B cell (primary cell): ENCODE results near the gene APBA3. TPM values are rescaled to one million over a fixed set of nuclear protein-coding genes. Genes with fewer than 3 reads are reported as not detected.
A peak's percentile ranks its signal among the peaks of the same experiment; 100 is the strongest.

Experiments
- ATAC-seq: fragments of 200-7000 bp; cut with Tn5 transposase; one replicate; pipeline ENCODE4 v1.10.0; 2021; ENCODE audit warnings: low read depth, mild to moderate bottlenecking, moderate number of reproducible peaks, moderate library complexity
- CTCF ChIA-PET: fragments of 350-600 bp; sonication (Branson Sonifier 250); formaldehyde crosslinking; loops from one replicate; lab custom pipeline; 2021; ENCODE audit warnings: antibody characterized with exemption, inconsistent platforms; lab: Charles Lee
- POLR2A ChIA-PET: fragments of 350-600 bp; sonication (Branson Sonifier 250); formaldehyde crosslinking; loops from one replicate; lab custom pipeline; 2021; ENCODE audit warnings: antibody characterized with exemption; lab: Charles Lee
- DNase-seq: peaks from one replicate; pipeline ENCODE4 v3.0.0; 2013
- H2AFZ ChIP-seq: 2 replicates; pipeline ENCODE4 v1.6.1; 2012; ENCODE audit warnings: mild to moderate bottlenecking, low read depth, low read length; ENCODE audit not compliant: insufficient read depth, poor library complexity, severe bottlenecking
- H3K27ac ChIP-seq, 2 donors: 1 replicate in 1 of 2; 2 replicates in 1 of 2; pipeline ENCODE4 v1.5.1; 2012 to 2013; ENCODE audit warnings: low read length in 2 of 2, mild to moderate bottlenecking in 2 of 2, moderate library complexity in 1 of 2
- H3K27me3 ChIP-seq, 4 experiments: fragments of 200-600 bp in 1 of 4; sonication (generic) in 1 of 4; replicated peaks in 1 of 4; 1 replicate in 2 of 4; 2 replicates in 2 of 4; pipeline versions ENCODE4 v1.6.1 to v1.7.0; 2013 to 2016; ENCODE audit warnings: low read length in 3 of 4, mild to moderate bottlenecking in 2 of 4, mixed read lengths in 1 of 4, moderate library complexity in 1 of 4; ENCODE audit not compliant: insufficient read depth in 4 of 4, control insufficient read depth in 3 of 4; ENCODE audit errors: control extremely low read depth in 1 of 4
- H3K36me3 ChIP-seq, 2 experiments: replicated peaks in 1 of 2; 1 replicate in 1 of 2; 2 replicates in 1 of 2; pipeline versions ENCODE4 v1.6.1 to v1.7.1; 2013; ENCODE audit warnings: low read length in 1 of 2; ENCODE audit not compliant: insufficient read depth in 2 of 2, control insufficient read depth in 1 of 2; ENCODE audit errors: control extremely low read depth in 1 of 2, extremely low read depth in 1 of 2
- H3K4me1 ChIP-seq, 2 donors: fragments of 200-600 bp in 1 of 2; sonication (generic) in 1 of 2; 1 replicate in 1 of 2; 2 replicates in 1 of 2; pipeline versions ENCODE4 v1.5.1 to v1.6.1; 2013 to 2017; ENCODE audit warnings: low read length in 2 of 2; ENCODE audit not compliant: control insufficient read depth in 2 of 2, insufficient read depth in 2 of 2
- H3K4me2 ChIP-seq: replicated peaks from 2 replicates; pipeline ENCODE3; 2012; ENCODE audit warnings: mild to moderate bottlenecking, low read depth, low read length; ENCODE audit not compliant: poor library complexity, severe bottlenecking
- H3K4me3 ChIP-seq, 5 experiments: fragments of 200-600 bp in 1 of 5; sonication (generic) in 1 of 5; 1 replicate in 3 of 5; 2 replicates in 2 of 5; pipeline versions ENCODE4 v1.5.1 to v1.7.0; 2011 to 2016; ENCODE audit warnings: low read length in 4 of 5, mild to moderate bottlenecking in 4 of 5, low read depth in 2 of 5, control low read depth in 1 of 5, moderate library complexity in 1 of 5; ENCODE audit not compliant: insufficient read depth in 1 of 5; ENCODE audit errors: control extremely low read depth in 1 of 5, extremely low read depth in 1 of 5
- H3K79me2 ChIP-seq: fragments of 200-600 bp; sonication (generic); one replicate; pipeline ENCODE4 v1.6.0; 2016; ENCODE audit warnings: low read length; ENCODE audit not compliant: control insufficient read depth, insufficient read depth
- H3K9ac ChIP-seq: fragments of 200-600 bp; sonication (generic); 2 replicates; pipeline ENCODE4 v1.6.1; 2017; ENCODE audit warnings: mild to moderate bottlenecking, low read length, moderate library complexity
- H3K9me3 ChIP-seq, 3 donors: one replicate each; pipeline versions ENCODE4 v1.6.1 to v1.7.1; 2013; ENCODE audit warnings: low read length in 2 of 3; ENCODE audit not compliant: control insufficient read depth in 2 of 3, insufficient read depth in 1 of 3; ENCODE audit errors: control extremely low read depth in 1 of 3
- H4K20me1 ChIP-seq: 2 replicates; pipeline ENCODE4 v1.6.0; 2012; ENCODE audit warnings: mild to moderate bottlenecking, low read length; ENCODE audit not compliant: insufficient read depth, control insufficient read depth, poor library complexity, severe bottlenecking
- H3K27ac Mint-ChIP-seq: one replicate; pipeline ENCODE4 v1.8.0; 2021; ENCODE audit warnings: mixed read lengths
- H3K27me3 Mint-ChIP-seq: one replicate; pipeline ENCODE4 v1.8.0; 2021; ENCODE audit warnings: mixed read lengths
- H3K4me1 Mint-ChIP-seq: one replicate; pipeline ENCODE4 v1.8.0; 2021; ENCODE audit warnings: mixed read lengths
- H3K4me3 Mint-ChIP-seq: one replicate; pipeline ENCODE4 v1.8.0; 2021; ENCODE audit warnings: mixed read lengths
- H3K9me3 Mint-ChIP-seq: one replicate; pipeline ENCODE4 v1.8.0; 2022; ENCODE audit warnings: mixed read lengths; ENCODE audit not compliant: insufficient read depth
- CTCF ChIP-seq: fragments of 200-600 bp; IDR thresholded peaks from one replicate; pipeline ENCODE4 v1.8.0; 2022; ENCODE audit warnings: antibody characterized with exemption, mild to moderate bottlenecking
- EZH2 ChIP-seq: IDR thresholded peaks from 2 replicates; pipeline ENCODE4 v1.6.1; 2012; ENCODE audit warnings: borderline replicate concordance, low read depth, mild to moderate bottlenecking, moderate library complexity, low read length; ENCODE audit not compliant: insufficient read depth, poor library complexity, severe bottlenecking
- WGBS: methylation state at CpG from one replicate; pipeline ENCODE4 v1.1.5; 2013; ENCODE audit warnings: missing lambda C conversion rate; ENCODE audit not compliant: insufficient coverage; 5-methylcytosine and 5-hydroxymethylcytosine counted together
- intact Hi-C: fragments of 100-400 bp; cut with micrococcal nuclease; formaldehyde crosslinking; loops from one replicate; pipeline ENCODE4 v1.10.0; 2022
- polyA plus RNA-seq: library from polyadenylated mRNA; depleted of rRNA; stranded (reverse); fragments of >200 nt; gene quantifications from 2 replicates; pipeline ENCODE4 v1.2.3, GENCODE V29; 2012
- total RNA-seq, 2 donors: library from RNA; stranded (reverse); fragments of 120-200 nt in 1 of 2; gene quantifications; 1 replicate in 1 of 2; 2 replicates in 1 of 2; pipeline versions ENCODE4 v1.2.3 to v1.2.4, GENCODE V29; 2013 to 2022

Gene APBA3
- total and polyA plus RNA-seq, 2 donors (not counting 1 experiment from before 2014, with no cell fraction given), result 61.4 to 91.2 TPM

- intact Hi-C loops, result no loop called here
- H2AFZ ChIP-seq, result peak overlapping the region; percentile 79
- H3K36me3 ChIP-seq, result no peaks in the 10 kb centered on the region
- ChIA-PET POLR2A (interaction anchor here (0.7 kb wide), 1 partner anchor 203 kb away, joined by 3 read pairs; no protein-coding TSS in a partner anchor), CTCF (interaction anchor here (1.0 kb wide), 1 partner anchor 37 kb away, joined by 3 read pairs; no protein-coding TSS in a partner anchor)
- TF ChIP-seq CTCF (no peak), EZH2 (no peak)
- H3K4me1 ChIP-seq, result peaks cover 11 to 13% of the 10 kb centered on the region in 2 donors
- H3K4me3 ChIP-seq, result peak overlapping the region in 4 of 5 experiments; percentile 33 to 65 (median 62)
- H3K27ac ChIP-seq, result no peak overlapping the region
- H3K79me2 ChIP-seq, result no peaks in the 10 kb centered on the region
- peaks cover 22% of the 10 kb centered on the region for H3K4me1 Mint-ChIP-seq
- H3K27me3 ChIP-seq, result peaks cover 0 to 2% (median 0%) of the 10 kb centered on the region in 4 experiments
- ATAC-seq, result no peak
- peak; percentile 37 for DNase-seq
- H3K4me3 Mint-ChIP-seq, result peak overlapping the region; percentile 79
- no peaks in the 10 kb centered on the region for H3K27me3 Mint-ChIP-seq
- H3K4me2 ChIP-seq, result peak overlapping the region; percentile 95
- WGBS, result 35% methylated on average over 21 of the region's 25 CpGs
- H3K9ac ChIP-seq, result peak overlapping the region; percentile 63
- peak overlapping the region; percentile 20 for H3K27ac Mint-ChIP-seq
- H4K20me1 ChIP-seq, result no peaks in the 10 kb centered on the region
- peaks cover 0 to 28% (median 21%) of the 10 kb centered on the region in 3 donors for H3K9me3 ChIP-seq
- peaks cover 12% of the 10 kb centered on the region for H3K9me3 Mint-ChIP-seq
Measured at GRCh38 chr19:3784607-3785450, 23.3 kb upstream of the APBA3 start.
